Activated CD4-positive, alpha-beta T cell treated with anti-CD3 and anti-CD28 coated beads, Interleukin-2, amount 10 ng/mL, durations not matched to agents 24 days and 14 days (primary cell): ENCODE results near the gene LMBR1. TPM values are rescaled to one million over a fixed set of nuclear protein-coding genes. Genes with fewer than 3 reads are reported as not detected.
"Not testable (repeated sequence)": the region's sequence is repeated elsewhere in the genome, so short reads cannot be mapped to it uniquely, and the experiment has no call there.

Experiments used
- DNase-seq: peaks from one replicate; pipeline ENCODE4 v3.0.0; 2022
- H3K27ac Mint-ChIP-seq: one replicate; pipeline ENCODE4 v1.8.0; 2022; ENCODE audit warnings: mild to moderate bottlenecking, mixed read lengths
- H3K27me3 Mint-ChIP-seq: one replicate; pipeline ENCODE4 v1.8.0; 2022; ENCODE audit warnings: mixed read lengths
- H3K36me3 Mint-ChIP-seq: one replicate; pipeline ENCODE4 v1.8.0; 2022; ENCODE audit warnings: low read depth, mild to moderate bottlenecking, mixed read lengths
- H3K4me1 Mint-ChIP-seq: one replicate; pipeline ENCODE4 v1.8.0; 2021; ENCODE audit warnings: mixed read lengths
- H3K4me3 Mint-ChIP-seq: one replicate; pipeline ENCODE4 v1.8.0; 2022; ENCODE audit warnings: mild to moderate bottlenecking, moderate library complexity, mixed read lengths
- H3K9me3 Mint-ChIP-seq: one replicate; pipeline ENCODE4 v1.8.0; 2021; ENCODE audit warnings: mixed read lengths
- intact Hi-C: fragments of 100-400 bp; cut with micrococcal nuclease; formaldehyde crosslinking; loops from one replicate; pipeline ENCODE4 v1.15.1; 2023
- total RNA-seq: library from RNA; stranded (reverse); gene quantifications from 2 replicates; pipeline ENCODE4 v1.2.3, GENCODE V29; 2022

The LMBR1 gene
- total RNA-seq, 1 donor from 2014 or later: 63.6 TPM

DNA sequence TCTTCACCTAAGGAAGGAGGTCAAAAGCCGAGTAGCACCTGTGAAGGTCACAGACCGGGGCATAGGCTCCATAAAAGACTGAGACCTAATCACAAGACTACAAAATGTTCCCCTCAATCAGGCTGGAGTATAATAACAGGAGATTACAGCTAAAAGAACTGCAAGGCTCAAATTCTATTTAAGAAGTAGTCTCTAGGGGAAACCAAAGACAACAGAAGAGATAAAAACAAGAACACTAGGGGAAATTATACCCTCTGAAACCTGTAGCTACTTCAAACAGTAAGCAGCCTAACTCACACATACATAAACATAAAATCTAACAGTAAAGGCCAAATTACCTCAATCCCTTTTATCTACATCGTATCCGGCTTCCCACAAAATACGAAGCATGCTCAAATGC, 38.3 kb downstream of the LMBR1 start:
- H3K9me3 Mint-ChIP-seq: peaks cover 8% of the 10 kb centered on the region

DNA sequence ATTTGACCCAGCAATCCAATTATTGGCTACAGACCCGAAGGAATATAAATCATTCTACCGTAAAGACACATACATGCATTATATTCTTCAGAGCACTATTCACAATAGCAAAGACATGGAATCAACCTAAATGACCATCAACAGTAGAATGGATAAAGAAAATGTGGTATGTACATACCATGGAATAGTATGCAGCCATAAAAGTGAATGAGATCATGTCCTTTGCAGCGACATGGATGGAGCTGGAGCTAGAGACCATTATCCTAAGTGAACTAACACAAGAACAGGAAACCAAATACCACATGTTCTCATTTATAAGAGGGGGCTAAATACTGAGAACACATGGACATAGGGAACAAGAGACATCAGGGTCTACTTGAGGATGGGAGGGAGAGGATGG, 44.0 kb downstream of the LMBR1 start:
- Mint-ChIP-seq H3K27ac (no peak overlapping the region), H3K4me3 (no peak overlapping the region), H3K4me1 (peaks cover 8% of the 10 kb centered on the region), H3K27me3 (no peaks in the 10 kb centered on the region), H3K36me3 (peaks cover 20% of the 10 kb centered on the region), H3K9me3 (no peaks in the 10 kb centered on the region)
- no peak for DNase-seq
- intact Hi-C loops: no loop called here

More for the DNA sequence above, 38.3 kb downstream of the LMBR1 start:
- Mint-ChIP-seq H3K27me3 (no peaks in the 10 kb centered on the region), H3K27ac (no peak overlapping the region), H3K4me3 (no peak overlapping the region), H3K36me3 (peaks cover 46% of the 10 kb centered on the region), H3K4me1 (peaks cover 5% of the 10 kb centered on the region)
- no peak for DNase-seq
- intact Hi-C loops: no loop called here

DNA sequence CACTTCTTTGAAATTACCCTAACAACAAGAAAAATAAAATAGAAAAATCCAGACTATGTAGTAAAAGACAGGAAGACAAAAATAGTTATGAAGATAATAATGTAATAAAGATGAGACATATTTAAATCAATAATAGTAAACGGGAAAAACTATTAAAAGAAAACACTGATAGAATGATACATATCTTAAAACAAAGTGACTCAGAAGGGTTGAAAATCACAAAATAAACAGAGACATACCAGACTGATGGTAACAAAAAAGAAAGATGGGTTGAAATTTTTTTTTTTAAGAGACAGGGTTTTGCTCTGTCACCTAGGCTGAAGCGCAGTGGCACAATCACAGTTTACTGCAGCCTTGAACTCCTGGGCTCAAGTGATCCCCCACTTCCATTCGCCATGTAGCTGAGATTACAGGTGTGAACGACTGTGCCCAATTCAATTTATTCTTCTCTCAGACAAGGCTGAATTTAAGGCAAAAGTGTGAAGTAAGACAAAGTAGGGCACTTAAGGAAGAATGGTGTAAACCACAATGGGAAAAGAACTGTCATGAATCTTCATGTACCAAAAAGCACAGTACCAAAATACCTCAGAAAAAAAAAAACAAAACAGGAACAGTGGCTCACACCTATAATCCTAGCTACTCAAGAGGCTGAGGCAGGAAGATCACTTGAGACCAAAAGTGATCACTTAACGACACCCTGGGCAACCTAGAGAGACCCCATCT, 47.4 kb downstream of the LMBR1 start:
- Mint-ChIP-seq H3K27me3 (no peaks in the 10 kb centered on the region), H3K36me3 (peaks cover 11% of the 10 kb centered on the region), H3K4me1 (peaks cover 6% of the 10 kb centered on the region), H3K27ac (no peak overlapping the region), H3K9me3 (no peaks in the 10 kb centered on the region), H3K4me3 (no peak overlapping the region)
- DNase-seq: no peak
- intact Hi-C loops: no loop called here

- intact Hi-C loops, H3K27me3 Mint-ChIP-seq, H3K4me3 Mint-ChIP-seq, DNase-seq, H3K27ac Mint-ChIP-seq, H3K9me3 Mint-ChIP-seq, H3K4me1 Mint-ChIP-seq, H3K36me3 Mint-ChIP-seq: not testable (repeated sequence)
Measured at GRCh38 chr7:156843582-156843981, 49.4 kb downstream of the LMBR1 start.

DNA sequence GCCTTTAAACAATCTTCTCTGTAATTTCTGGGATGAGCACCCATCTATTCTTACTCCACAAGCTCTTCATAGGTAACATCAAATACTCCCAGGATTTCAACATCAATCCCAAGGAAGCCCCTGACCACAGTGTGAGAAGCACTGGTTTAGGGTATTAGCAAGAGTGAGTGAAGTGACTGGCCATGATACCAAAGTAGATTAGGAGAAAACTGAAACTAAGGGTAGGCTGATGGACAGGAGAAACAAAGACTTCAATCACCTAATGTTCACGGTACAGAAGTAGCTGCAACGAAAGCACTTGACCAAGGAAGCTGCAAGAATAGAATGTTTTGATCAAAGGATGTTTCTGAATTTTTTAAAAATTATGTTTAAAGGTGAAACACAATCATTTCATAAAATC, 49.8 kb downstream of the LMBR1 start:
- no peaks in the 10 kb centered on the region for H3K9me3 Mint-ChIP-seq
- no peak for DNase-seq
- no peaks in the 10 kb centered on the region for H3K27me3 Mint-ChIP-seq
- H3K27ac Mint-ChIP-seq: no peak overlapping the region
- peaks cover 8% of the 10 kb centered on the region for H3K4me1 Mint-ChIP-seq
- H3K36me3 Mint-ChIP-seq: peaks cover 10% of the 10 kb centered on the region
- intact Hi-C loops: no loop called here
- no peak overlapping the region for H3K4me3 Mint-ChIP-seq

DNA sequence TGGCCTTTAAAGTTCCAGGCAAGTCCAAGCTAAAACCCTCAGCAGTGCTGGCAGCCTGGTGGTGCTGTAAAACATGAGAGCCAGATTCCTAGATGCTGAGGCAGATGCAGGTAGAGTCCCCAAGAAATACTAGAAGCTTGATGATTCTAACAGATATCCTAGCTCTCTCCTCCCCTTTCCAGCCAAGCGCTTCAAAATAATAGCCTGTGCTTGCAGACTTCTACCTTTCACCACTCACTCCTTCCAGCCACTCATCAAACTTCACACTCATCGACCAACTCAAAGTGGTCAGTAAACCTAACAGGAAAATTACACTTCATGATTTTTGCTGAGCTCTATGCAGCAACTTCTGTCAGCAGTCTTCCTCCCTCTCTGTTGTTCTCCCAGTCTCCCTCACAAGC, 50.2 kb downstream of the LMBR1 start:
- H3K4me3 Mint-ChIP-seq: no peak overlapping the region
- DNase-seq: no peak
- H3K36me3 Mint-ChIP-seq: peaks cover 7% of the 10 kb centered on the region
- intact Hi-C loops: no loop called here
- no peak overlapping the region for H3K27ac Mint-ChIP-seq
- H3K9me3 Mint-ChIP-seq: no peaks in the 10 kb centered on the region
- H3K4me1 Mint-ChIP-seq: peaks cover 5% of the 10 kb centered on the region
- no peaks in the 10 kb centered on the region for H3K27me3 Mint-ChIP-seq

DNA sequence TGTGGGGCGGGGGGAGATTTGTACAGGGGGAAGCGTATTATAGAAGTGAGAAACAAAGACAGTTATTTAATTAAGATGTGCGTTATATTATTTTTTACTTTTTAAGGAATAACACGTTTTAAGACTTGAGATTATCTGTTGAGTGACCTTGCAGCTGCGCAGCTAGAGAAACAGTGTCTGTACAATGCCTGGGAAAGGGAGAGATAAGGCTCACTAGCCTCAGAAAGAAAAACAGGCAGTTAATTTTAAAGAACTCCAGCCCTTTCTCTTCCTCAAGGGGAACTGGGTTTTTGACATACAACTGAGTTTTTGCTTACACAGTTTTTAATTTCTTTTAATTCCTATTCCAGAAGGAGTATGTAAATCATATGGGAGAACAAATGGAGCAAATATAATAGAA, 50.7 kb downstream of the LMBR1 start:
- no peaks in the 10 kb centered on the region for H3K27me3 Mint-ChIP-seq

DNA sequence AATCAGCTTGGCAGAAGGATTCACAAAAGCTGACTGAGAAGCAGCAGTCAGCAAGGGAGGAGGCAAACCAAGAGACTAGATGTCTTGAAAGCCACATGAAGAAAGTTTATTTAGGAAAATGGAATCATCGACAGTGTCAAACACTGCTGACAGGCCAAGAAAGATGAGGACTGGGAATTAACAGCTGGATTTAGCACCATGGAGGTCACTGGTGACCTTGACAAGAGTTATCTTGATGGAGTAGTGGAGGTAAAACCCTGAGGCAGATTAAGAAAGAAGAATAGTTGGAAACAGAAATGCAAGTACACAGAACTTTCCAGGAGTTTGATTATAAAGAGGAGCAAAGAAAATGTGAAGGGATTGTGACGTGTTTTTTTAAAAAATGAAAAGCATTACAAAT, 51.5 kb downstream of the LMBR1 start:
- H3K27ac Mint-ChIP-seq: no peak overlapping the region
- H3K9me3 Mint-ChIP-seq: no peaks in the 10 kb centered on the region
- peaks cover 4% of the 10 kb centered on the region for H3K36me3 Mint-ChIP-seq
- no peak overlapping the region for H3K4me3 Mint-ChIP-seq
- DNase-seq: no peak
- intact Hi-C loops: no loop called here
- H3K27me3 Mint-ChIP-seq: no peaks in the 10 kb centered on the region
- peaks cover 5% of the 10 kb centered on the region for H3K4me1 Mint-ChIP-seq

More for the DNA sequence above, 50.7 kb downstream of the LMBR1 start:
- no peak overlapping the region for H3K27ac Mint-ChIP-seq
- intact Hi-C loops: no loop called here
- H3K36me3 Mint-ChIP-seq: peaks cover 6% of the 10 kb centered on the region
- DNase-seq: no peak
- H3K4me3 Mint-ChIP-seq: no peak overlapping the region
- H3K4me1 Mint-ChIP-seq: peaks cover 5% of the 10 kb centered on the region
- H3K9me3 Mint-ChIP-seq: no peaks in the 10 kb centered on the region

GRCh38 chr7:156840134-156840533, 52.8 kb downstream of the LMBR1 start:
- DNase-seq: no peak
- Mint-ChIP-seq H3K9me3 (no peaks in the 10 kb centered on the region), H3K36me3 (peaks cover 4% of the 10 kb centered on the region), H3K4me1 (peaks cover 2% of the 10 kb centered on the region), H3K27ac (no peak overlapping the region), H3K4me3 (no peak overlapping the region), H3K27me3 (no peaks in the 10 kb centered on the region)
- intact Hi-C loops: no loop called here

DNA sequence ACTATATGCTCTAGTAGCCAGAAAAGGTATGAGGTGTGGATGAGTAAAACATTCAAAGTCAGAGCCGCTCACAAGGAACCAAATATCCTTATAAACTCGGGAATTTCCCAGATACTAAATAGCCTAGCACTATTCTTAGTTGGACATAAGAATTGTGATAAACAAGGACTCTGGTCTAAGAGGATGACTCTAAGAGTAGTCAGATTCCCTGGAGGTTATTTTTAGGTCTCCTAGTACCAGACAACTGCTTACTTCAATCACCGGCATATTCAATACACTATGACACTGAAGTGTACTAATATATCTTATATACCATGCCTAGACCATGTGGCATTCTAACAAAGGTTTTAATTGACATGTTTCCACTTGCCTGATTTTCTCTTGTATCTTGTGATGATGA, 56.5 kb downstream of the LMBR1 start:
- intact Hi-C loops: no loop called here
- Mint-ChIP-seq H3K27ac (no peak overlapping the region), H3K9me3 (no peaks in the 10 kb centered on the region)

DNA sequence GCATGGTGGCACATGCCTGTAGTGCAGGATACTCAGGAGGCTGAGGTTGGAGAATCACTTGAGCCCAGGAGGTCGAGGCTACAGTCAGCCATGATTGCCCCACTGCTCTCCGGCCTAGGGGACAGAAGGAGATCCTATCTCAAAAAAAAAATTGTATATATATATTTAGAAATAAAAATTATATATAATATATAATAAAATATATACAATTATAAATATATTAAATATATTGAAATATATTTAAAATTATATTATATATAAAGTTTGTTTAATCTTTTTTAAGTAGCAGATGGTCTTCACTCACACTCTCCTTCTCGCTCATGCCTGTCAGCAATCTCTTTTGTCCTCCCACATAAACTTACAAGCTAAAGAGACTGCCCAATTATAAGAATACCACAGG, 58.5 kb downstream of the LMBR1 start:
- H3K27me3 Mint-ChIP-seq: no peaks in the 10 kb centered on the region
- DNase-seq: no peak
- H3K4me1 Mint-ChIP-seq: no peaks in the 10 kb centered on the region
- peaks cover 14% of the 10 kb centered on the region for H3K36me3 Mint-ChIP-seq
- H3K27ac Mint-ChIP-seq: no peak overlapping the region
- intact Hi-C loops: no loop called here
- no peak overlapping the region for H3K4me3 Mint-ChIP-seq
- no peaks in the 10 kb centered on the region for H3K9me3 Mint-ChIP-seq

More for the DNA sequence above, 56.5 kb downstream of the LMBR1 start:
- H3K4me1 Mint-ChIP-seq: peaks cover 2% of the 10 kb centered on the region
- peaks cover 14% of the 10 kb centered on the region for H3K36me3 Mint-ChIP-seq
- no peak overlapping the region for H3K4me3 Mint-ChIP-seq
- H3K27me3 Mint-ChIP-seq: no peaks in the 10 kb centered on the region
- DNase-seq: no peak

DNA sequence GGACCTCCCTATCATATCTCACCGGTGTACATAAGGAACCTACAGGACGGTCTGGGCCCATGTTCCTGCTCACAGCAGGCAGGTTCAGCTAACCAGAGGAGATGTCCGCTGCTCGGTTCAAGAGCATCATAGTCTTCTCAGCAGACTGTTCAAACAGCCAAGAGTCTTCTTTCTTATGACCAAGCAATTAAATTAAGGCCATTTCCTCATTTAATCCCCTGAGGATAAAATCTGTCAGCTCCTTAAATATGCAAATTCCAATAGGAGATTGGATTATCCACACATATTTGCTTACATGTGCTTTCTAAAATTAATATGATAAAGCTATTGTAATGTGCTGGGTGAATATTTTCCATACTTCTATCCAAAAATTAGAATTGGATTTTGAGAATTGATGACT, 59.7 kb downstream of the LMBR1 start:
- no peaks in the 10 kb centered on the region for H3K9me3 Mint-ChIP-seq
- H3K4me1 Mint-ChIP-seq: no peaks in the 10 kb centered on the region
- intact Hi-C loops: no loop called here
- DNase-seq: no peak
- H3K27ac Mint-ChIP-seq: no peak overlapping the region
- H3K27me3 Mint-ChIP-seq: no peaks in the 10 kb centered on the region
- no peak overlapping the region for H3K4me3 Mint-ChIP-seq
- H3K36me3 Mint-ChIP-seq: peaks cover 11% of the 10 kb centered on the region

GRCh38 chr7:156832195-156832877, 60.6 kb downstream of the LMBR1 start:
- no peak overlapping the region for H3K4me3 Mint-ChIP-seq
- H3K27me3 Mint-ChIP-seq: no peaks in the 10 kb centered on the region
- DNase-seq: no peak
- H3K4me1 Mint-ChIP-seq: no peaks in the 10 kb centered on the region
- H3K27ac Mint-ChIP-seq: no peak overlapping the region
- intact Hi-C loops: no loop called here
- no peaks in the 10 kb centered on the region for H3K9me3 Mint-ChIP-seq
- peaks cover 10% of the 10 kb centered on the region for H3K36me3 Mint-ChIP-seq

- DNase-seq: no peak
- no peaks in the 10 kb centered on the region for H3K4me1 Mint-ChIP-seq
- H3K4me3 Mint-ChIP-seq: no peak overlapping the region
- no peaks in the 10 kb centered on the region for H3K27me3 Mint-ChIP-seq
- H3K36me3 Mint-ChIP-seq: peaks cover 11% of the 10 kb centered on the region
- intact Hi-C loops: loop anchor here (10.0 kb wide), 1 partner anchor 355 kb away; no protein-coding TSS in a partner anchor
- no peak overlapping the region for H3K27ac Mint-ChIP-seq
- no peaks in the 10 kb centered on the region for H3K9me3 Mint-ChIP-seq
Measured at GRCh38 chr7:156829669-156830336, 63.2 kb downstream of the LMBR1 start.
